Endodermal cell (in vitro differentiated cells): Measurements from ENCODE around the gene UNC119. TPM values are rescaled to one million over a fixed set of nuclear protein-coding genes. Genes with fewer than 3 reads are reported as not detected.

Source experiments
- DNase-seq: peaks from one replicate; pipeline ENCODE4 v3.0.0-alpha.2; 2017
- H3K27ac ChIP-seq: 2 replicates; pipeline ENCODE4 v1.5.1; 2013; ENCODE audit warnings: mild to moderate bottlenecking, low read depth, low read length, moderate library complexity
- H3K27me3 ChIP-seq: 2 replicates; pipeline ENCODE4 v1.6.1; 2013; ENCODE audit warnings: mild to moderate bottlenecking, low read length, moderate library complexity; ENCODE audit not compliant: insufficient read depth, control insufficient read depth, poor library complexity, severe bottlenecking
- H3K36me3 ChIP-seq: 2 replicates; pipeline ENCODE4 v1.7.0; 2013; ENCODE audit warnings: mild to moderate bottlenecking, low read length, moderate library complexity; ENCODE audit not compliant: control insufficient read depth, insufficient read depth
- H3K4me1 ChIP-seq: one replicate; pipeline ENCODE4 v1.7.0; 2013; ENCODE audit warnings: low read length; ENCODE audit not compliant: control insufficient read depth, insufficient read depth
- H3K4me3 ChIP-seq: 2 replicates; pipeline ENCODE4 v1.5.1; 2013; ENCODE audit warnings: mild to moderate bottlenecking, low read length, moderate library complexity
- H3K9ac ChIP-seq: 2 replicates; pipeline ENCODE4 v1.6.1; 2013; ENCODE audit warnings: mild to moderate bottlenecking, low read length, moderate library complexity; ENCODE audit not compliant: poor library complexity, severe bottlenecking; ENCODE audit errors: extremely low read depth
- H3K9me3 ChIP-seq: 2 replicates; pipeline ENCODE4 v1.6.1; 2013; ENCODE audit warnings: mild to moderate bottlenecking, low read length, moderate library complexity; ENCODE audit not compliant: control insufficient read depth
- H3K27ac Mint-ChIP-seq: 2 replicates; pipeline ENCODE4 v1.8.0; 2020; ENCODE audit warnings: mixed read lengths
- H3K27me3 Mint-ChIP-seq: 2 replicates; pipeline ENCODE4 v1.8.0; 2021; ENCODE audit warnings: mild to moderate bottlenecking, mixed read lengths; ENCODE audit not compliant: insufficient read depth
- H3K36me3 Mint-ChIP-seq: 2 replicates; pipeline ENCODE4 v1.8.0; 2020; ENCODE audit warnings: low read depth, mixed read lengths
- H3K4me1 Mint-ChIP-seq: 2 replicates; pipeline ENCODE4 v1.8.0; 2020; ENCODE audit warnings: mixed read lengths
- H3K4me3 Mint-ChIP-seq: 2 replicates; pipeline ENCODE4 v1.8.0; 2020; ENCODE audit warnings: mild to moderate bottlenecking, moderate library complexity, mixed read lengths
- H3K9me3 Mint-ChIP-seq: 2 replicates; pipeline ENCODE4 v1.8.0; 2020; ENCODE audit warnings: mild to moderate bottlenecking, mixed read lengths
- WGBS, 2 experiments: methylation state at CpG; one replicate each; pipeline versions ENCODE4 v1.1.5 to v1.1.7; 2013; ENCODE audit warnings: missing lambda C conversion rate in 2 of 2, mixed read lengths in 1 of 2; ENCODE audit not compliant: insufficient coverage in 1 of 2, insufficient read length in 1 of 2; 5-methylcytosine and 5-hydroxymethylcytosine counted together
- total RNA-seq, 2 donors: library from RNA; stranded (reverse); fragmentation: NEBNext Ultra II Directional in 1 of 2; extraction: Animal tissue kit (Norgen Biotek cat#: 25700) in 1 of 2; gene quantifications; 2 replicates in 1 of 2; 3 replicates in 1 of 2; pipeline ENCODE4 v1.2.1, GENCODE V29; 2021
- TF ChIP-seq, protein P1 (sequence below): fragments of 200-600 bp; sonication (generic); conservative IDR thresholded peaks from 2 replicates; pipeline ENCODE4 v1.5.0; 2021; ENCODE audit warnings: antibody characterized with exemption, mild to moderate bottlenecking

The UNC119 gene
- total RNA-seq, 2 donors from 2014 or later: 46.7 to 59.0 TPM

DNA sequence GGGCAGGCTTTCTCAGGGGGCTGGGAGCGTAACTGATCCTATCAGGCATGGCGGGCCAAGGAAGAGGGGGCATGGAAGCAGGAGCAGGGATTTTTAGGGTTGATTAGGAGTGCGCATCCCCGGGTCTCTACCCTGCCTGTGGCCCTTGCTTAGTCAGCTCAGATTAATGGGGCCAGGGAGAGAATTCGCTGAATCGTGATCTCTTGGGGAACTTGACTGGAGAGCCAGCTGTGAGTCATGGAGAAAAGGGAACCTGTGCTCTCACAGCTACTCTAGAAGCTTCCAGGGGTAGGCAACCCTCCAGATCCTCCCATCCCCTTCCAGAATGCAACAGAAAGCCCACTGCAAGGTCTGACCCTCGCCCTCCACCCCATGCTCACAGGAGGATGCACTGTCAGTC is 42.6 kb downstream of the UNC119 start:
- Histone ChIP-seq H3K27ac (no peak overlapping the region), H3K27me3 (peaks cover 11% of the 10 kb centered on the region), H3K9ac (no peak overlapping the region), H3K4me1 (no peaks in the 10 kb centered on the region), H3K9me3 (no peaks in the 10 kb centered on the region), H3K4me3 (no peak overlapping the region), H3K36me3 (no peaks in the 10 kb centered on the region)
- TF ChIP-seq, protein P1, sequence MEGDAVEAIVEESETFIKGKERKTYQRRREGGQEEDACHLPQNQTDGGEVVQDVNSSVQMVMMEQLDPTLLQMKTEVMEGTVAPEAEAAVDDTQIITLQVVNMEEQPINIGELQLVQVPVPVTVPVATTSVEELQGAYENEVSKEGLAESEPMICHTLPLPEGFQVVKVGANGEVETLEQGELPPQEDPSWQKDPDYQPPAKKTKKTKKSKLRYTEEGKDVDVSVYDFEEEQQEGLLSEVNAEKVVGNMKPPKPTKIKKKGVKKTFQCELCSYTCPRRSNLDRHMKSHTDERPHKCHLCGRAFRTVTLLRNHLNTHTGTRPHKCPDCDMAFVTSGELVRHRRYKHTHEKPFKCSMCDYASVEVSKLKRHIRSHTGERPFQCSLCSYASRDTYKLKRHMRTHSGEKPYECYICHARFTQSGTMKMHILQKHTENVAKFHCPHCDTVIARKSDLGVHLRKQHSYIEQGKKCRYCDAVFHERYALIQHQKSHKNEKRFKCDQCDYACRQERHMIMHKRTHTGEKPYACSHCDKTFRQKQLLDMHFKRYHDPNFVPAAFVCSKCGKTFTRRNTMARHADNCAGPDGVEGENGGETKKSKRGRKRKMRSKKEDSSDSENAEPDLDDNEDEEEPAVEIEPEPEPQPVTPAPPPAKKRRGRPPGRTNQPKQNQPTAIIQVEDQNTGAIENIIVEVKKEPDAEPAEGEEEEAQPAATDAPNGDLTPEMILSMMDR: no peak
- Mint-ChIP-seq H3K9me3 (no peaks in the 10 kb centered on the region), H3K27me3 (peaks cover 18% of the 10 kb centered on the region), H3K36me3 (no peaks in the 10 kb centered on the region), H3K27ac (no peak overlapping the region), H3K4me1 (no peaks in the 10 kb centered on the region), H3K4me3 (no peak overlapping the region)
- WGBS, 2 experiments: 77 to 88% methylated on average over 7 of the region's 7 CpGs
- DNase-seq: no peak

DNA sequence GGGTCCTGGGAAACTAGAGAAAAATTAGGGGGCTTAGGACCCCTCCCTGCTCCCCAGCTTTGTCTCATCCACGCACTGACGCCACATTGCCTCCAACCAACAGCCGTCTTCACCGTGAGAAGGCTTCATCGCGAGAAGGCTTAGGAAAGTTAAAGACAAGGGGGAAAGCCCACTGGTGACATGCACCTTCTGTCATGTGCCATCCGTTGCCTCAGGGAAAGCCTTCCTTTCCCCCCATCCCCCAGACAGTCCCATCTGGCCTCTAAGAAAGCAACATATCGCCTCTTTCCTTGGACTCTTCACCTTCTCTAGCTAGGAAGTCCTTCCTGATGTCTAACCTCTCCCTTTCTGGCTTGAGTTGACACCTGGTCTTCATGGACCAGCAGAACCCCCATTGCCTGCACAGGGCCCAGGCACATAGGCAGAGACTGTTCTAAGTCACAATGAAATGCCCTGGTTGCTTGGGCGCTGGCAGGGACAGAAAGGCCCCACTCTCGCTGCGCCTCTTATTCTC is 44.2 kb downstream of the UNC119 start:
- H3K27me3 ChIP-seq: peaks cover 14% of the 10 kb centered on the region
- H3K9ac ChIP-seq: no peak overlapping the region
- H3K4me3 ChIP-seq: no peak overlapping the region
- Mint-ChIP-seq H3K4me1 (no peaks in the 10 kb centered on the region), H3K27ac (no peak overlapping the region), H3K36me3 (no peaks in the 10 kb centered on the region), H3K27me3 (peaks cover 13% of the 10 kb centered on the region), H3K9me3 (no peaks in the 10 kb centered on the region), H3K4me3 (no peak overlapping the region)
- no peaks in the 10 kb centered on the region for H3K36me3 ChIP-seq
- no peak overlapping the region for H3K27ac ChIP-seq
- TF ChIP-seq, protein P1: no peak
- no peaks in the 10 kb centered on the region for H3K9me3 ChIP-seq
- DNase-seq: no peak
- H3K4me1 ChIP-seq: no peaks in the 10 kb centered on the region
- 86 to 90% methylated on average over 9 to 11 of the region's 11 CpGs for WGBS, 2 experiments

DNA sequence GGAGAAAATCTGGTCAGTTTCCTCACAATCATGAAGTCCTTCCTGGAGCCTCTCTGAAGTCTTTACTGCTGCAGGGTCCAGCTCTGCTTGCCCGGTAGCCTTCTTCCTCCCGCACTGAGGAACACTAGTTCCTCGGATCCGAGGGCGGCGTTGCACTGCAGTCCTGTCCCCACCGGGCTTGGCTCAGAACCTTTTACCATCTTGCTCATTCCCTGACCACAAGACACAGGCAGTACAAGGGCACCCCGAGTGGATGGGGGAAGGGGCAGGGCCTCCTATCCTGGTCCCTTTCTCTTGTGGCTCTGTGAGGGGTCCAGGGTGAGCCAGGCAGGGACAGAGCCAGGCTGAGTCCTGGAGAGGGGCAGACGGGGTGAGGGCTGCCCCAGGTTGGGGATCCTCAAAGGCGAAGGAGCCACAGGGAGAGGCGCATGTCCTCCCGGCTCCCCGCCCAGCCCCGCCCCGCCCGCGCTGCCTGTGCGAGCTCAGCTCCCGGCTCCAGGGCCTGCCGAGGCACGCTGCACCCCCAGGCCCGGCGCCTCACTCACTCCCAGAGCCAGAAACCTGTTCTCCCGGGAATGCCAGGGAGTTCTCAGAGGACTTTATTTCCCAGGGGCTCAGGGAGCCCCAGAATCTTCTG is 44.7 kb downstream of the UNC119 start:
- Histone ChIP-seq H3K4me3 (no peak overlapping the region), H3K9me3 (no peaks in the 10 kb centered on the region), H3K27me3 (peaks cover 14% of the 10 kb centered on the region), H3K9ac (no peak overlapping the region), H3K36me3 (no peaks in the 10 kb centered on the region), H3K4me1 (no peaks in the 10 kb centered on the region), H3K27ac (no peak overlapping the region)
- Mint-ChIP-seq H3K9me3 (no peaks in the 10 kb centered on the region), H3K4me3 (no peak overlapping the region), H3K27me3 (peaks cover 13% of the 10 kb centered on the region), H3K27ac (no peak overlapping the region), H3K36me3 (no peaks in the 10 kb centered on the region), H3K4me1 (no peaks in the 10 kb centered on the region)
- TF ChIP-seq, protein P1: no peak
- 84 to 94% methylated on average over 7 to 24 of the region's 24 CpGs for WGBS, 2 experiments
- DNase-seq: no peak
